ENCODE results near the gene GRHPR. TPM values are rescaled to one million over a fixed set of nuclear protein-coding genes. Genes with fewer than 3 reads are reported as not detected.
"Not testable (repeated sequence)": the region's sequence is repeated elsewhere in the genome, so short reads cannot be mapped to it uniquely, and the experiment has no call there.

The GRHPR gene
- total and polyA plus RNA-seq, 2 donors from 2014 or later: 101 to 257 TPM

DNA sequence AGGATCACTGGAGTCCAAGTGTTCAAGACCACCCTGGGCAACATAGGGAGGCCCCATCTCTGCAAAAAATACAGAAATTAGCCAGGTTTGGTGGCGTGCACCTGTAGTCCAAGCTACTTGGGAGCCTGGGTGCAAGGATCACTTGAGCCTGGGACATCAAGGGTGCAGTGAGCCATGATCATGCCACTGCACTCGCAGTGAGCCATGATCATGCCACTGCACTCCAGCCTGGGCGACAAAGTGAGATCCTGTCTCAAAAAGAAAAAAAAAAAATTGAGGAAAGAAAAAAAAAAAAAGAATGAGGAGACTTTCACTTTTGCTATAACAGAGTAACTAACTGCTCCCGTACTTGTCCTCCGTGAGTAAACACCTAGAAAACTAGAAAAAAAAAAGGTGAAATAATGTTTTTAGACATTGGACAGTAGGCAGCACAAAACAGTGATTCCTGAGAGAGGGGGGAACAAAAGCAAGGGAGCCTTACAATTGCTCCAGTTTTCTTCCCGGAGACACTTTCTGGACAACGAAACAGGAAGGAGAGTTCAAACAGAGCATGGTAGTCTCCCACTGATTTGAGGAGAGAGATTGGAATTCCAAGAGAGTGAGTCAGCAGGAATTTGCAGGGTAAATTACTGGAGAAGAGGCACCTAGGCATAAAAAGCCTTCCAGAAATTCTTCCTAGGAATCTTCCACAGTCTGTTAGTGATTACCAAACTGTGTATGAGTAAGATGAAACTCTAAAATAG is 49.6 kb downstream of the GRHPR start:
- peak overlapping the region; percentile 60 to 86 for H3K27ac ChIP-seq (ENCODE audit: low read depth in 2 of 2, low read length in 2 of 2)
- H3K36me3 ChIP-seq (ENCODE audit: control insufficient read depth in 2 of 3, insufficient read depth in 3 of 3, low read length in 3 of 3): no peaks in the 10 kb centered on the region
- H3K4me1 ChIP-seq (ENCODE audit: control insufficient read depth in 2 of 3, insufficient read depth in 2 of 3, low read depth in 1 of 3, low read length in 3 of 3): no peaks in the 10 kb centered on the region
- peak overlapping the region; percentile 17 to 42 (median 24) for H3K9ac ChIP-seq (ENCODE audit: low read length in 3 of 3)
- H3K27me3 ChIP-seq (ENCODE audit: control insufficient read depth, insufficient read depth, low read length): no peaks in the 10 kb centered on the region
- intact Hi-C loops (cut with DNase I): no loop called here
- peak overlapping the region; percentile 57 to 73 (median 72) for H3K4me3 ChIP-seq (ENCODE audit: low read length in 3 of 3)
- FAIRE-seq: peak; percentile 68
- no peaks in the 10 kb centered on the region for H3K9me3 ChIP-seq (ENCODE audit: control insufficient read depth in 2 of 3, insufficient read depth in 1 of 3, low read length in 3 of 3)
- TF ChIP-seq, protein P1, sequence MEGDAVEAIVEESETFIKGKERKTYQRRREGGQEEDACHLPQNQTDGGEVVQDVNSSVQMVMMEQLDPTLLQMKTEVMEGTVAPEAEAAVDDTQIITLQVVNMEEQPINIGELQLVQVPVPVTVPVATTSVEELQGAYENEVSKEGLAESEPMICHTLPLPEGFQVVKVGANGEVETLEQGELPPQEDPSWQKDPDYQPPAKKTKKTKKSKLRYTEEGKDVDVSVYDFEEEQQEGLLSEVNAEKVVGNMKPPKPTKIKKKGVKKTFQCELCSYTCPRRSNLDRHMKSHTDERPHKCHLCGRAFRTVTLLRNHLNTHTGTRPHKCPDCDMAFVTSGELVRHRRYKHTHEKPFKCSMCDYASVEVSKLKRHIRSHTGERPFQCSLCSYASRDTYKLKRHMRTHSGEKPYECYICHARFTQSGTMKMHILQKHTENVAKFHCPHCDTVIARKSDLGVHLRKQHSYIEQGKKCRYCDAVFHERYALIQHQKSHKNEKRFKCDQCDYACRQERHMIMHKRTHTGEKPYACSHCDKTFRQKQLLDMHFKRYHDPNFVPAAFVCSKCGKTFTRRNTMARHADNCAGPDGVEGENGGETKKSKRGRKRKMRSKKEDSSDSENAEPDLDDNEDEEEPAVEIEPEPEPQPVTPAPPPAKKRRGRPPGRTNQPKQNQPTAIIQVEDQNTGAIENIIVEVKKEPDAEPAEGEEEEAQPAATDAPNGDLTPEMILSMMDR (IDR thresholded peaks at IDR 0.05; ENCODE audit: borderline replicate concordance, extremely low read depth, insufficient read depth): no peak
- peak in 3 of 5 donors; percentile 28 to 90 (median 82) for DNase-seq

DNA sequence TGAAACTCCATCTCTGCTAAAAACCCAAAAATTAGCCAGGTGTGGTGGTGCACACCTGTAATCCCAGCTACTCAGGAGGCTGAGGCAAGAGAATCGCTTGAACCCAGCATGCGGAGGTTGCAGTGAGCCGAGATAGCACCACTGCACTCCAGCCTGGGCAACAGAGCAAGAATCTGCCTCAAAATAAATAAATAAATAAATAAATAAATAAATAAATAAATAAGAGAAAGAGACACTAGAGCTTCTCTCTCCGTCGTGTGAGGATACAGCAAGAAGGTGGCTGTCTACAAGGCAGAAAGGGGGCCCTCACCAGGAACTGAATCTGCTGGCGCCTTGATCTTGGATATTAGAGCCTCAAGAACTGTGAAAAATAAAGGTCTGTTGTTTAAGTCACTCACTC is 51.5 kb downstream of the GRHPR start:
- not testable (repeated sequence) for FAIRE-seq

DNA sequence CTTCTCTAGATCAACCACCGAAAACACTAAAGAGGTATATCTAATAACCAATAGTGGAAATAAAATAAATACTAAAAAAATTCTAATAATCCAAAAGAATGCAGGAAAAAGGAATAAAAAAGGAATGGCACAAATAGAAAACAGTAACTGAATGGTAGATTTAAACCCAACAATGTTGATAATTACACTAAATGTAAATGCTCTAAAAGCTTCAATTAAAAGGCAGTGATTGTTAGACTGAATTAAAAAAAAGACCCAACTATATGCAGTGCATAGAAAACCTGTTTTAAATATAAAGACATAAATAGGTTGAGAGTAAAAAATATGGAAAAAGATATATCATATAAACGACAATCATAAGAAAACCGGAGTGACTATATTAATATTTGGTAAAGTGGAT is 51.9 kb downstream of the GRHPR start:
- no peak overlapping the region for H3K4me3 ChIP-seq (ENCODE audit: low read length in 3 of 3)
- no peaks in the 10 kb centered on the region for H3K36me3 ChIP-seq (ENCODE audit: control insufficient read depth in 2 of 3, insufficient read depth in 3 of 3, low read length in 3 of 3)
- TF ChIP-seq, protein P1 (IDR thresholded peaks at IDR 0.05; ENCODE audit: borderline replicate concordance, extremely low read depth, insufficient read depth): no peak
- FAIRE-seq (no peak), DNase-seq (no peak)
- no peaks in the 10 kb centered on the region for H3K4me1 ChIP-seq (ENCODE audit: control insufficient read depth in 2 of 3, insufficient read depth in 2 of 3, low read depth in 1 of 3, low read length in 3 of 3)
- H3K27me3 ChIP-seq (ENCODE audit: control insufficient read depth, insufficient read depth, low read length): no peaks in the 10 kb centered on the region
- no peak overlapping the region for H3K9ac ChIP-seq (ENCODE audit: low read length in 3 of 3)
- H3K27ac ChIP-seq (ENCODE audit: low read depth in 2 of 2, low read length in 2 of 2): no peak overlapping the region
- no peaks in the 10 kb centered on the region for H3K9me3 ChIP-seq (ENCODE audit: control insufficient read depth in 2 of 3, insufficient read depth in 1 of 3, low read length in 3 of 3)
- intact Hi-C loops (cut with DNase I): no loop called here

More for the DNA sequence above, 51.5 kb downstream of the GRHPR start:
- H3K4me3 ChIP-seq (ENCODE audit: low read length in 3 of 3); H3K9me3 ChIP-seq (ENCODE audit: control insufficient read depth in 2 of 3, insufficient read depth in 1 of 3, low read length in 3 of 3); H3K9ac ChIP-seq (ENCODE audit: low read length in 3 of 3); H3K27me3 ChIP-seq (ENCODE audit: control insufficient read depth, insufficient read depth, low read length); H3K27ac ChIP-seq (ENCODE audit: low read depth in 2 of 2, low read length in 2 of 2); intact Hi-C loops (cut with DNase I); H3K4me1 ChIP-seq (ENCODE audit: control insufficient read depth in 2 of 3, insufficient read depth in 2 of 3, low read depth in 1 of 3, low read length in 3 of 3); DNase-seq; H3K36me3 ChIP-seq (ENCODE audit: control insufficient read depth in 2 of 3, insufficient read depth in 3 of 3, low read length in 3 of 3): not testable (repeated sequence)

DNA sequence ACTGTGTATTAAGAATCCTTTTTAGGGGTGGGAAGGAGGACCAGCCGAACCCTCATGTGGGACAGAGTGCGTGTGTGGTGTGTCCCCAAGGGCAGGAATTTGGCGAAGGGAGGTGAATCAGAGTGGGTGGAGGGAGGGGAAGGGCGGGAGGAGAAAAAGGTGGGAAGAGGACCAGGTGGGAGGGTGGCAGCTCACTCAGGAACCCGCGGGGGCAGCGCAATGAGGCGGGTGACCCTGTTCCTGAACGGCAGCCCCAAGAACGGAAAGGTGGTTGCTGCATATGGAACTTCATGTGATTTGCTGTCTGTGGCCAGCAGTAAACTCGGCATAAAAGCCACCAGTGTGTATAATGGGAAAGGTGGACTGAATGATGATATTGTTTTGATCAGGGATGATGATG is 54.4 kb downstream of the GRHPR start:
- no peaks in the 10 kb centered on the region for H3K4me1 ChIP-seq (ENCODE audit: control insufficient read depth in 2 of 3, insufficient read depth in 2 of 3, low read depth in 1 of 3, low read length in 3 of 3)
- intact Hi-C loops (cut with DNase I): no loop called here
- DNase-seq: no peak
- no peak overlapping the region for H3K9ac ChIP-seq (ENCODE audit: low read length in 3 of 3)
- no peaks in the 10 kb centered on the region for H3K36me3 ChIP-seq (ENCODE audit: control insufficient read depth in 2 of 3, insufficient read depth in 3 of 3, low read length in 3 of 3)
- TF ChIP-seq, protein P1 (IDR thresholded peaks at IDR 0.05; ENCODE audit: borderline replicate concordance, extremely low read depth, insufficient read depth): no peak
- no peaks in the 10 kb centered on the region for H3K9me3 ChIP-seq (ENCODE audit: control insufficient read depth in 2 of 3, insufficient read depth in 1 of 3, low read length in 3 of 3)
- no peaks in the 10 kb centered on the region for H3K27me3 ChIP-seq (ENCODE audit: control insufficient read depth, insufficient read depth, low read length)
- H3K4me3 ChIP-seq (ENCODE audit: low read length in 3 of 3): no peak overlapping the region
- no peak for FAIRE-seq
- H3K27ac ChIP-seq (ENCODE audit: low read depth in 2 of 2, low read length in 2 of 2): no peak overlapping the region

DNA sequence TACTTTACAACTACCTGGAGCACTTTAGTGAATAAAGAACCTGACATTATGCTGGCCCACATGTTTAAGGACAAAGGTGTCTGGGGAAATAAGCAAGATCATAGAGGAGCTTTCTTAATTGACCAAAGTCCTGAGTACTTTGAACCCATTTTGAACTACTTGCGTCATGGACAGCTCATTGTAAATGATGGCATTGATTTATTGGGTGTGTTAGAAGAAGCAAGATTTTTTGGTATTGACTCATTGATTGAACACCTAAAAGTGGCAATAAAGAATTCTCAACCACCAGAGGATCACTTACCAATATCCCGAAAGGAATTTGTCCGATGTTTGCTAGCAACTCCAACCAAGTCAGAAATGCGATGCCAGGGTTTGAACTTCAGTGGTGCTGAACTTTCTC is 54.9 kb downstream of the GRHPR start:
- DNase-seq; H3K9me3 ChIP-seq (ENCODE audit: control insufficient read depth in 2 of 3, insufficient read depth in 1 of 3, low read length in 3 of 3); H3K4me1 ChIP-seq (ENCODE audit: control insufficient read depth in 2 of 3, insufficient read depth in 2 of 3, low read depth in 1 of 3, low read length in 3 of 3); H3K27ac ChIP-seq (ENCODE audit: low read depth in 2 of 2, low read length in 2 of 2); FAIRE-seq; H3K36me3 ChIP-seq (ENCODE audit: control insufficient read depth in 2 of 3, insufficient read depth in 3 of 3, low read length in 3 of 3); H3K4me3 ChIP-seq (ENCODE audit: low read length in 3 of 3); H3K9ac ChIP-seq (ENCODE audit: low read length in 3 of 3); intact Hi-C loops (cut with DNase I); H3K27me3 ChIP-seq (ENCODE audit: control insufficient read depth, insufficient read depth, low read length): not testable (repeated sequence)

DNA sequence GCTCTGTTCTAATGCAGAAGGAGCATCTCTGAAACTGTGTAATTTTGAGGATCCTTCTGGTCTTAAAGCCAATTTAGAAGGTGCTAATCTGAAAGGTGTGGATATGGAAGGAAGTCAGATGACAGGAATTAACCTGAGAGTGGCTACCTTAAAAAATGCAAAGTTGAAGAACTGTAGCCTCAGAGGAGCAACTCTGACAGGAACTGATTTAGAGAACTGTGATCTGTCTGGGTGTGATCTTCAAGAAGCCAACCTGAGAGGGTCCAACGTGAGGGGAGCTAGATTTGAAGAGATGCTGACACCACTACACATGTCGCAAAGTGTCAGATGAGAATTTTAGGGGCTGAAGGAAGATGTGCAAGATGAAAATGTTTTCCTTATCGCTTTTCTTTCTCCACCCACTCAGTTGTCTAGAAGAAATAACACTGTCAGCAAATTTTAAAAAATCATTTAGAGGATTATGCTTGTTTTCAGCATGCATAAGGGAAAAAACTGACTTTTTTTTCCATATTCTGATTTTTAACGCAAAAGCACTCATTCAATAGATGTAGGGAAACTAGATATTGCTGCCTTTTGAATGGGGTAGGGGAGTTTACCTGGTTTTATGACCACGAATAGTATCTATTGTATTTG is 55.6 kb downstream of the GRHPR start:
- H3K9ac ChIP-seq (ENCODE audit: low read length in 3 of 3); H3K27ac ChIP-seq (ENCODE audit: low read depth in 2 of 2, low read length in 2 of 2); H3K4me1 ChIP-seq (ENCODE audit: control insufficient read depth in 2 of 3, insufficient read depth in 2 of 3, low read depth in 1 of 3, low read length in 3 of 3); H3K9me3 ChIP-seq (ENCODE audit: control insufficient read depth in 2 of 3, insufficient read depth in 1 of 3, low read length in 3 of 3); H3K27me3 ChIP-seq (ENCODE audit: control insufficient read depth, insufficient read depth, low read length); intact Hi-C loops (cut with DNase I); DNase-seq; FAIRE-seq; H3K4me3 ChIP-seq (ENCODE audit: low read length in 3 of 3); H3K36me3 ChIP-seq (ENCODE audit: control insufficient read depth in 2 of 3, insufficient read depth in 3 of 3, low read length in 3 of 3): not testable (repeated sequence)
